Fibroblast of skin of back (primary cell): Measurements from ENCODE around the gene PSMB3.
"Not testable (repeated sequence)": the region's sequence is repeated elsewhere in the genome, so short reads cannot be mapped to it uniquely, and the experiment has no call there.

ENCODE experiments used
- DNase-seq: peaks from one replicate; pipeline ENCODE4 v3.0.0-alpha.2; 2013

Gene PSMB3

DNA sequence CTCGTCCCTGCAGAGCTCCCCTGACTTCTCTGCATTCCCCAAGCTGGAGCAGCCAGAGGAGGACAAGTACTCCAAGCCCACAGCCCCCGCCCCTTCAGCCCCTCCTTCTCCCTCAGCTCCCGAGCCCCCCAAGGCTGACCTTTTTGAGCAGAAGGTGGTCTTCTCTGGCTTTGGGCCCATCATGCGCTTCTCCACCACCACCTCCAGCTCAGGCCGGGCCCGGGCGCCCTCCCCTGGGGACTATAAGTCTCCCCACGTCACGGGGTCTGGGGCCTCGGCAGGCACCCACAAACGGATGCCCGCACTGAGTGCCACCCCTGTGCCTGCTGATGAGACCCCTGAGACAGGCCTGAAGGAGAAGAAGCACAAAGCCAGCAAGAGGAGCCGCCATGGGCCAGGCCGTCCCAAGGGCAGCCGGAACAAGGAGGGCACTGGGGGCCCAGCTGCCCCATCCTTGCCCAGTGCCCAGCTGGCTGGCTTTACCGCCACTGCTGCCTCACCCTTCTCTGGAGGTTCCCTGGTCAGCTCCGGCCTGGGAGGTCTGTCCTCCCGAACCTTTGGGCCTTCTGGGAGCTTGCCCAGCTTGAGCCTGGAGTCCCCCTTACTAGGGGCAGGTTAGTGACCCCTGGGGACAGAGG lies 36.1 kb upstream of the PSMB3 start:
- no peak for DNase-seq

DNA sequence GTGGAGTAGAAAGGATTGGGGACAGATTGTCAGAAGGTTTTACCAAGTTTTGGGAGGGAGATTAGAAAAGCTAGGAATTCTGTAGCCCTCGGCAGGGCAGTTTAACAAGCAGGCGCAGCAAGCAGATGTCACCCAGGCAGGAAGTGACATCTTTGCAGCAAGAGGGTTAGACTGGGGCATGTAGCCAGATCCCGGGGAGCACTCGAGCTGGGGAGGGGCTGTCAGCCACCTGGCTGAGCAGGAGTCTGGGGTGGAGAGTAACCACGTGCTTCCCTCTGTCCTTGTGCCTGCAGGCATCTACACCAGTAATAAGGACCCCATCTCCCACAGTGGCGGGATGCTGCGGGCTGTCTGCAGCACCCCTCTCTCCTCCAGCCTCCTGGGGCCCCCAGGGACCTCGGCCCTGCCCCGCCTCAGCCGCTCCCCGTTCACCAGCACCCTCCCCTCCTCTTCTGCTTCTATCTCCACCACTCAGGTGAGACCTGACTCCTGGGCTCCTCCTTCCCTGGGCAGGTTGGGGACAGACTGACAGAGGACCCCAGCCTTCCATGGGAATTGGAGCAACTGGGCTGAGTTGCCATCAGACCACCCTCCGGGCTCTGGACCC lies 35.3 kb upstream of the PSMB3 start:
- no peak for DNase-seq

DNA sequence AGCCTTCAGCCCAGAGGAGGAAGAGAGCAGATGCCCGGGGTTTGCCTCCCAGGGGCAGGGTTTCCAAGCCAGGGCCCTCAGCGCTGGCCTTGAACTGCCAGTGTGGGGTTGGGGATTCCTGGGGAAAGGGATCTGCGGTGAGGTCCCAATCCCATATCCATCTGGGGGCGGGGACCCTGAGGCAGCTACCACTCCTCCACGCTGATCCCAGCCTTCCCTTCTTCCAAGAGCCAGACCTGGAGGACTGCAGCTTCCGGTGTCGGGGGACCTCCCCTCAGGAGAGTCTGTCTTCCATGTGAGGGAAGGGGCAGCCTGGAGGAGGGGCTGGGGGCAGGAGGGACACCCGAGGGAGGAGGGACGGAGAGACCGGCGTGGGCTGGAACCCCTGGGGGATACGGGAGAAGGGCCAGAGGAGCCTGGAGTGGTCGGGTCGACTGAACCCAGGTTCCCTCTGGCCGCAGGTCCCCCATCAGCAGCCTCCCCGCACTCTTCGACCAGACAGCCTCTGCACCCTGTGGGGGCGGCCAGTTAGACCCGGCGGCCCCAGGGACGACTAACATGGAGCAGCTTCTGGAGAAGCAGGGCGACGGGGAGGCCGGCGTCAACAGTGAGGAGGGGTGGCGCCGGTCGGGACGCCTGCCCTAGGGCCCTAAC lies 33.1 kb upstream of the PSMB3 start:
- no peak for DNase-seq

DNA sequence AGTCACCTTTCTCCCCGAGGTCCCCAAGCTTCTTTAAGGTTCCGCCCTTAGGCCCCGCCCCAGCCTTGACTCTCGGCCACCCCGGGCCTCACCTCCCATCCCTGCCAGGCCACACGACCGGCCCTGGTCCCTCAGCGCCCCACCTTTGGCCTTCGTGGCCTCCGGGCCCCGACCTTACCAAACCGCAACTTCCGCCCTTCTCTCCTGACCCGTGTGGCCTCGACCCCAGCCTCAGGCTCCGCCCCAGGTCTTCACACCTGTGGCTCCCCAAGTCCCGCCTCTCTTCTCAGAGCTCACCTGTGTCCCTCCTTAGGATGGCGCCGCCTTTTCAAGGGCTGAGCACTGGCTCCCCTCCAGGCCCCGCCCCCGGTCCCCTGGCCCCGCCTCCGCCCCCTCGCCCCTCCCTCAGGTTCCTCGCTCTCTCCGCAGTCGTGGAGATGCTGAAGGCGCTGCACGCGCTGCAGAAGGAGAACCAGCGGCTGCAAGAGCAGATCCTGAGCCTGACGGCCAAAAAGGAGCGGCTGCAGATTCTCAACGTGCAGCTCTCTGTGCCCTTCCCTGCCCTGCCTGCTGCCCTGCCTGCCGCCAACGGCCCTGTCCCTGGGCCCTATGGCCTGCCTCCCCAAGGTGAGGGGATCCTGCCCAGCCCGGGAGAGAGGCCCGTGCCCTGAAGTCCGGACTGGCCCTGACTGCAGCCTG lies 32.4 kb upstream of the PSMB3 start:
- no peak for DNase-seq

DNA sequence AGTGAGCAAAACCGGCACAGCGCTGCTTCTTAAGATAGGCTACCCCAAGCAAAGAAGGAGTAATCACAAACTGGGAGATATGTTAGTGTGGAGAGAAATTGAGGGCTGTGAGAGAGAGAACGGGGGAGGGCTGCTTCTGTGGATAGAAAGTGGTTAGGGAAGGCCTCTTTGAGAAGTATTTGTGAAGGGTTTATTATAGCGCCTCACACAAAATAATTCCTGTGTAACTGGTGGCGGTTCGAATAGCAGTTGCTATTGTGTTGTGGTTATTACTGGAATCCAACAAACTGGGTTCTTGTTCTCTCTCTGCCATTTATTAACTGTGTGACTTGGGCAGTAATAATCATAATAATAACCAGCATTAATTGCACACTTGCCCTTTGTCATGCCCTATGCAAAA lies 31.6 kb upstream of the PSMB3 start:
- DNase-seq = no peak

DNA sequence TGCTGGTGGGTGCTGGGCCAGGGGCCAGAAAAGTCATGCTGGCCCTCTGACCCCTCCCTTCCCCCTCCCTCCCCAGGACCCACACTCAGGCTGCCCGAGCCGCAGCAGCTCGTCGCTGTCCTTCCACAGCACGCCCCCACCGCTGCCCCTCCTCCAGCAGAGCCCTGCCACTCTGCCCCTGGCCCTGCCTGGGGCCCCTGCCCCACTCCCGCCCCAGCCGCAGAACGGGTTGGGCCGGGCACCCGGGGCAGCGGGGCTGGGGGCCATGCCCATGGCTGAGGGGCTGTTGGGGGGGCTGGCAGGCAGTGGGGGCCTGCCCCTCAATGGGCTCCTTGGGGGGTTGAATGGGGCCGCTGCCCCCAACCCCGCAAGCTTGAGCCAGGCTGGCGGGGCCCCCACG lies 30.7 kb upstream of the PSMB3 start:
- DNase-seq = no peak

DNA sequence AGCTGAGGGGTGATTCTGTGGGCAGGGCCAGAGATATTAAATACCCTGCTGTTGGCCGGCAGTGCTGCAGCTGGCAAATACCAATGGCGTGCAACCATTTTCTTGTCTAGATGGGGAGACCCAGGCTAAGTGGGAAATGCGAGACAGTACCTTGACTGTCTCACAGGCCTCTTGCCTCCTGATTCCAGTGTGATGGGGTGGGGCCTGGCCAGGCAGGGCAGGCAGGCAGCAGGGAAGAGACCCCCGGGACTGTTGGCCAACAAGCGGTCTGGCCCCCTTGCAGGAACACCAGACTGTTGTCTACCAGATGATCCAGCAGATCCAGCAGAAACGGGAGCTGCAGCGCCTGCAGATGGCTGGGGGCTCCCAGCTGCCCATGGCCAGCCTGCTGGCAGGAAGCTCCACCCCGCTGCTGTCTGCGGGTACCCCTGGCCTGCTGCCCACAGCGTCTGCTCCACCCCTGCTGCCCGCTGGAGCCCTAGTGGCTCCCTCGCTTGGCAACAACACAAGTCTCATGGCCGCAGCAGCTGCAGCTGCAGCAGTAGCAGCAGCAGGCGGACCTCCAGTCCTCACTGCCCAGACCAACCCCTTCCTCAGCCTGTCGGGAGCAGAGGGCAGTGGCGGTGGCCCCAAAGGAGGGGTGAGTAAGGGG lies 28.1 kb upstream of the PSMB3 start:
- DNase-seq = no peak

DNA sequence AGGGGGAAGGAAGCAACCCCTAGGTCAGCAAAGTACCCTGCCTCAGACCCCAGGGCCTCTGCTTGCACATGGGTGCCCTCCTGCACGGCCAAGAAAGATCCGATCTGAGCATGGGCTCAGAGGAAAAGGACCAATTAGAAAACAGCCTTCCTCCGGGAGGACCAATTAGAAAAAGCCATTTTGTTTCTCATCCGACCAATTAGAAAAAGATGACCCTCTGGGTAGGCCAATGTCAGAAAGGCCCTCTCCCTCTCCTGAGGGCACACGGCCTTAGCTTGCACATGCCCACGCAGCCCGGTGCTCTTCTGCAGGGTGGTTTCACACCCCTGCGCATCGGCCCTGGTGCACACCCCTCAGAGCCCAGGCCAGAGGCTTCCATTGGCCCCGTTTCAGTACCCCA lies 27.5 kb upstream of the PSMB3 start:
- no peak for DNase-seq

DNA sequence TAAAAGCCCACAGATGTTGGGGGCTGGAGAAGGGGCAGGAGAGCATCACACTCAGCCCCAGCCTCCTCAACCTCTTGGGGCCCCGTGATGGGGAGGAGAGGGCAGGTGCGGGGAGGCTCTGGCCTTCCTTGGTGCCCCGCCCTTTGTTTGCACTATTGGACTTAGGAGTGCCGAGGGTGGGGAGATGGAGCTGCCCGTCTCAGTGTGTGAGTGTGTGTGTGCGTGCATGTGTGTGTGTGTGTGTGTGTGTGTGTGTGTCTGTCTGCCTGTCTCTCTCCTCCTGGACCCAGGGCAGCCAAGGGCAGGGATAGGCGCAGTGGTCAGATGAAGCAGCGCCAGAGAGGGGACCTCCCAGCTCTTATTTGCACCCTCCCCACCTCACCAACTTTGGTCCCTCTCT lies 26.4 kb upstream of the PSMB3 start:
- DNase-seq = not testable (repeated sequence)

DNA sequence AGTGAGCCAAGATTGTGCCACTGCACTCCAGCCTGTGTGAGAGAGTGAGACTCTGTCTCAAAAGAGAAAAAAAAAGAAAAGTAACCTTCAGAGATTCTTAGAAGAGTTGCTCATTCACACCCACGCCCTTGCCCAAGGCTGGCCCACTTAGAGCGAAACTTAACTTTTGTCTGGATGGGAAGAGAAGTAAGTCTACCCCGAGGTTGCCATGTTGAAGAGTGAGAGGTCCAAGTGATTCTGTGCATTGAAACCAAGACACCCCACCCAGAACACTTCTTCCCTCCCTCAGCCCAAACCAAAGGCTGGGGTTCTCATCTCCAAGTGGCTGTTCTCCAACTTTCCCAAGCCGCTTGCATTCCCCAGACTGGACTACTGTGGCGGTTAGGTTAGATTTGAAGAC lies 24.8 kb upstream of the PSMB3 start:
- no peak for DNase-seq

DNA sequence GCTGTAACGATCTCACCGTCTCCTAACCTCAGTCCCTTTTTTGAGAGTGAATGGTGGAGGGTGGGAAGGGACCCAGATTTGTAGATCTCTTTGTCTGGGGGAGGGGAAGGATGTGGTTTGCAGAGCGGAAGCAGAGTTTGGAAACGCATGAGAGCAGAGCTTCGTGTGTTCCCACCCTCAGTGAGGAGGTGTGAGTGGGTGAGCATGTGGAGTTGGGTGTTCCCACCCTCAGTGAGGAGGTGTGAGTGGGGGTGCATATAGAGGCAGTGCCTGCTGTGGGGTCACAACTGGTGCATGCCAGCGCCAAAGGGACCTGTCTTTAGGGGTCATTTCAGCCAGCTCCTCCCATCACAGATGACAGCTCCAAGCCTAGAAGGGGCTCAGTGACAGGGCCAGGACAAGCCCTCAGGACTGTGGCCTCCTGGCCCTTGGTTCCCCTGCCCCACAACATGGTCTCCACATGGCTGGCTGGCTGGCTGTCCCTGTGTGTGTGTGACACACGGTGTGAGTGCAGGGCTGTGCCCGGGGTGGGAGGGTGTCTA lies 24.2 kb upstream of the PSMB3 start:
- DNase-seq = no peak

DNA sequence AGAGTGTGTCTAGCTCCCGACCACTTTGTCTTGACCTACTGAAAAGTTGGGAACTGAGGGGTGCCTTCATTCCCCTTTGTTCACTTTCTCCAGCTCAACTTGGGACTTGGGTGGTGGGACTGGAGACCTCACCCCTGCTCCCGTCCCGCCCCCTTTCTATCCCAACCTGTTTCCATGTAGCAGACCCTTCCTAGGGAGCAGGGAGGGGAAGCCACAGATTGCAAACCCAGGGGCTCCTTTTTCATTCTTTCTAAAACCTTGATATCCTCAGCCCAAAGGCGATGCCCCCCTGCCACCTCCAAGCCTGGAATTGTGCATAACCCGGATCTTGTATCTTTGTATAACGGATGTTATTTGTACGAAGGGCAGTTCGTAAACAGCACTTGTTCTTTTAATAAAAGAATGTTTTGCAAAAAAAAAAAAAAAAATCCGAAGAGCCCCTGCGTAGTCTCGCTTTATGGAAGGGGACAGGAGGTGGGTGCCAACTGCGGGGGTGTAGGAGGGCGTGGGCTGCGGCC lies 23.1 kb upstream of the PSMB3 start:
- DNase-seq = no peak

DNA sequence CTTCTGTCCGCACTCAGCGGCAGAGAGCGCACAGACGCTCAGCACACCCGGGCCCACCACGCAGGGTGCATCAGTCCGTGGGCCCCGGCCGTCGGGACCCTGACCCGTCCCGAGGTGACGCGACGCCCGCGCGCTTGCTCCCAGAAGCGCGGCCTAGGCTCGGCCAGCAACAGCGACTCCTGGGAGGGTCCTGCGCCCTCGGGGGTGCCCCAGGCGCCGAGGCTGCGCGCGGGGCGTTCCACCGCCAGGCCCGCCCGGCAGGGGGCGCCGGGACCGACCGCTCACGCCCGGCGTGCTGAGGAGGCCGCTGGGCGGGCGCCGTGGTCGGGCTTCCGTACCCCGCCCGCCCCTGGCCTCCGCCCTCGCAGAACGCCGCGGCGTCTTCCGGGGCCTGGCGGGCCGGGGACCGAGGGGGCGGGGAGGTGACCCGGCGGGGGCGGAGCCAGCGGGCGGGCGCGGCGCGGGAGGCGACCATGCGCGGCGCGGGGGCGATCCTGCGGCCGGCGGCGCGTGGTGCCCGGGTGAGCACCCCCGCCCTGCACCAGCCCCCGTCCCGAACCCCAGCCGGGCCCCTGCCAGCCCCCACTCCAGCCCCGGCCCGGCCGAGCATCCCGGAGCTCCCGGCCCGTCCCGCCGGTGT lies 22.5 kb upstream of the PSMB3 start, which contains the start of gene CISD3:
Gene CISD3 (plus strand): TSS at position 456 of the 640 bp plus-strand sequence. CDS start 18 bp downstream, at position 474.
- DNase-seq = peak; percentile 88

DNA sequence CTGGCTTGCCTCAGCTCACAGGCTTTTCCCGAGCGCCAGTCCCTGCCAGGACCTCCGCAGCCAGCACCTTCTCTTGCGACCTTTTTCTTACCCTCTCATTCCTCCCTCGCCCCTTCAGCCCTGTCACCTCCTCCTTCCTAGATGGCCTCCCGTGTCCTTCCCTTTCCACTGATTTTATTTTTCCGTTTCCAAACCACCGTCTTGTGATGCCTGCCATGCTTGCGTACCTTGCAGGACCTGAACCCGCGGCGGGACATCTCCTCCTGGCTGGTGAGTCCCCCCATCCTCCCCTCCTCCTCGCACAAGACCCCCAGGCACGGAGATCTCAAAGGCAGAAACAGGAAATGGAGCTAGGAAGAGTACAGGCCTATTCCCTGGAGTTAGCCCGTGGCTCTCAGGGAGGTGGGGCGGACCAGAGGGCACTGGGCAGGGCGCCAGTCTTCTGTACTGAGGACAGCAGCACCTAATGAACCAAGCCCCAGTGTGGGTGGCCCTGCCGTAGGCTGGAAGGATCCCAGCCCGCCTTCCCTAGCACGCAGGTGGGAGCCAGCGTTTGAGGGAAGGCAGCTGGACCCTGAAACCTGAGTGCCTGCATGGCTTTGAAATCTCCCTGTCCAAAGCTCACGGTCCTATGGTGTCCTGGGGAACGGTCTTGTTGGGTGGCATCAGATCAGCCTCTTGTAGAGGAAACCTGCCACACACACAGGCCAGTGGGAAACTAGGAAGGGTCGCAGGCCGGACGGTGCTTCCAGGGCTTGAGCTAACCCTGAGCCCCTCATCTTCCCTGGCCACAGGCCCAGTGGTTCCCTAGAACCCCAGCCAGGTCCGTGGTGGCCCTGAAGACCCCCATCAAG lies 21.8 kb upstream of the PSMB3 start:
- DNase-seq = peak; percentile 61

DNA sequence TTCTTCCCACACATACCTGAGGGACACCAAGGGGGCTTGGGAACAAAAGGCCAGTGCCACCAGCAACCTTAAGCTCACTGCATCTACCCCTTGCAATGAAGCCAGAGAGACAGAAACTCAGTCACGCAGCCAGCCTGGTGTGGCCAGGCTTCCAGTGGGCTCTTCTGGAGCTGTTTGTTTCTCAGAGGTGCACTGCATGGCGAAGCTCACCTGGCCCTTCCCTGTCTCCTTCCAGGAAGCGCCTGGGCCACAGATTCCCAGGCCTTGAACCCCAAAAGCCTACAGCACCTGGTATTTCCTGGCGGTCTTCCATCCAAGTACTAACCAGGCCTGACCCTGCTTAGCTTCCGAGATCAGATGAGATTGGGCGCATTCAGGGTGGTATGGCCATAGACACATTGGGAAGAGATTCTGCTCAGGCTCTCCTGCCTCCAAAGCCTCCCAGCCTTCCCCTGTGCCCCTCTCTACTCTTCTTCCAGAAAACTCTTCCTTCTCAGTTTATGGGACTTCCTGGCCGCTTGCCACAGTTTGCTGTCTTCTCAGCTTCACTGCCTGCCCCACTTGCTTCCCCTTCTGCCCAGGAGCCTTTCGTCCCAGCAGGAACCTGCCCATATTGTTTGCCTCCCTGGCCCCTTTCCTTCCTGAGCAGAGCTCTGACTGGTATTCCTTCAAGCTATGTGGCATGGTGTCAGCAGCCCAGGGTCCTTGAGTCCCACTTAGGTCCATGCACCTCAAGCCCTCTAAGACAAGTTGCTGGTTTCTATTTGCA lies 20.8 kb upstream of the PSMB3 start:
- no peak for DNase-seq

DNA sequence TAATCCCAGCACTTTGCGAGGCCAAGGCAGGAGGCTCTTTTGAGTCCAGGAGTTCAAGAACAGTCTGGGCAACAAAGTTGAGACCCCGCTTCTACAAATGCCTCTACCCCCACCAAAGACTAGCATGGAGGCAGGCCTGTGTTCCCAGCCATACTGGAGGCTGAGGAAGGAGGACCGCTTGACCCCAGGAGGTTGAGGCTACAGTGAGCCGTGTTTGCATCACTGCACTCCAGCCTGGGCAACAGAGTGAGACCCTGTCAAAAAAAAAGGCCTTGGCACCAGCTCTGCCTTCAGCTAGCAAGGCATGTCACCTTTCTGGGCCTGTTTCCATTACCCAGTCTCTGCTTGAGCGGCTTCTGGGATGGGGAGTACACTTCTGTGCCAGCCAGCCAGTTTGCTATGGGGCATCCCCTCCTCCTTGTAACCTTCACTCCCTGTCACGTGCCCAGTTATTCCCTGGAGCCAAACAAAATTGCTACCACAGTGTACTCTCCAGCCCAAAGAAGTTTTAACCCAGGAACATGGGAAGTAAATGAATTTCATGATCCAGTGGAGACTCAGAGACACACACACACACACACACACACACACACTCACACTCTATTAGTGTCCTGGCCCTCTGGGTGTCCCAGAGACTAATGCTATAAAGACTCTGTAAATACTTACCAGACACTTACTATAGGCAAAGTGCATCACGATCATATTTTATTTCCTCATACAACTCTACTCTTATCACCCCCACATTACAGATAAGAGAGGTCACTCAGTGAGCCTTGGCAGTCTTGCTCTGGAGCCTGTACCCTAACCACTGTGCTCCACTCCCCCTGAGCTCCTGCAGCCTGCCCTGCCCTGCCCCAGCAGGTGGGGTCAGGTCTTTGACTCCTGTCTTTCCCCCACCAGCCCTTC lies 19.9 kb upstream of the PSMB3 start:
- DNase-seq = no peak

DNA sequence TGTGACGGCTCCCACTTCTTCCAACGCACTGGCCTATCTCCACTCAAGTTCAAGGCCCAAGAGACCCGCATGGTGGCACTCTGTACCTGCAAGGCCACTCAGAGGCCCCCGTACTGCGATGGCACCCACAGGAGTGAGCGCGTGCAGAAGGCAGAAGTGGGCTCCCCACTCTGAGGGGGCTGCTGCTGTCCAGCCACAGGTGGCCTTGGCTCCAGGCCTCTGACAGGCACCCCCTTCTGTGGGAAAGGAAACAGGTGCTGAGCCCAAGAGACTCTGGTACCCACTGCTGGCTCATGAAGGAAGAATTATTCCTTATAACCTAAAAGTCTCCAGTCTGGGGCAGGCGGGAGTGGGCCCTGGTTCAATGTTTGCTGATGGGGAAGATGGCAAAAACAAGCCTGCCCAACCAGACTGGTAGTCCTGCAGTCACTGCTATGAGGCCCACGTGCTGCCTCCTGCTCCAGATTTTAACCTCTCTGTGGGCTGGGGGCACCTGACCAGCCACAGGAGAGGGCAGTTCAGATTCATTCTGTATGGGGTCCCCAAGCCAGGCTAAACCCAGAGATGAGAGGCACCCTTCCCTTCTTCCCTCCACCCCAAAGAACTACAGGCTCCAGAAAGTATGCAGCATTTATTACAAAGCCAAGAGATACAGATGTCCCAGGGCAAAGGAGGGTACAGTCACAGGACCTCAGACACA lies 19.1 kb upstream of the PSMB3 start:
- no peak for DNase-seq
